T47D (cell line): ENCODE results near the gene KRTAP22-2.

ENCODE experiments used
- DNase-seq, 2 experiments: peaks; one replicate each; pipeline versions ENCODE4 v3.0.0 to v3.0.0-alpha.2; 2011 to 2012; ENCODE audit warnings: low read depth in 1 of 2, low spot score in 1 of 2
- JUND ChIP-seq: IDR thresholded peaks from 2 replicates; pipeline ENCODE4 v1.6.1; 2012; ENCODE audit warnings: low read depth
- in situ Hi-C: cut with HindIII; loops from 2 replicates; pipeline ENCODE4 v1.10.0; 2016; ENCODE audit warnings: low sequenced_read_pairs, low pct_unique_long_range_greater_than_20kb

The KRTAP22-2 gene

GRCh38 chr21:30590297-30590696 lies at the start of gene KRTAP22-2:
KRTAP22-2 (minus strand) TSS chr21:30590397.
- TF ChIP-seq JUND, result no peak
- DNase-seq, result no peak
- in situ Hi-C loops, result no loop called here

GRCh38 chr21:30638686-30639085 lies 48.5 kb upstream of the KRTAP22-2 start:
- no peak for DNase-seq
- in situ Hi-C loops, result no loop called here
- TF ChIP-seq JUND, result no peak

GRCh38 chr21:30634906-30635305 lies 44.7 kb upstream of the KRTAP22-2 start, which contains the start of gene KRTAP20-2:
KRTAP20-2 (plus strand) TSS chr21:30635206; CDS start chr21:30635264, 58 bp downstream.
- no peak for DNase-seq
- no peak for TF ChIP-seq JUND
- in situ Hi-C loops, result no loop called here

- DNase-seq, result no peak
- in situ Hi-C loops, result no loop called here
- TF ChIP-seq JUND, result no peak
Measured at GRCh38 chr21:30629200-30629599, 39.0 kb upstream of the KRTAP22-2 start.

GRCh38 chr21:30628109-30628508 lies 37.9 kb upstream of the KRTAP22-2 start:
- no peak for TF ChIP-seq JUND
- DNase-seq, result no peak
- in situ Hi-C loops, result no loop called here

GRCh38 chr21:30625449-30626165 lies 35.4 kb upstream of the KRTAP22-2 start:
- TF ChIP-seq JUND, result no peak
- in situ Hi-C loops, result no loop called here
- DNase-seq, result no peak

GRCh38 chr21:30623362-30623761 lies 33.2 kb upstream of the KRTAP22-2 start:
- TF ChIP-seq JUND, result no peak
- no peak for DNase-seq
- in situ Hi-C loops, result no loop called here

- no peak for TF ChIP-seq JUND
- no peak for DNase-seq
- in situ Hi-C loops, result no loop called here
Measured at GRCh38 chr21:30620522-30620921, 30.3 kb upstream of the KRTAP22-2 start, which contains the start of gene KRTAP20-4. KRTAP20-4 (plus strand) TSS chr21:30620627.

GRCh38 chr21:30620080-30620479 lies 29.9 kb upstream of the KRTAP22-2 start:
- DNase-seq, result no peak
- in situ Hi-C loops, result no loop called here
- no peak for TF ChIP-seq JUND

- in situ Hi-C loops, result no loop called here
- TF ChIP-seq JUND, result no peak
- no peak for DNase-seq
Measured at GRCh38 chr21:30616125-30616524, 25.9 kb upstream of the KRTAP22-2 start, which contains the start of gene KRTAP20-1. KRTAP20-1 (plus strand) TSS chr21:30616425; CDS start chr21:30616455, 30 bp downstream.

GRCh38 chr21:30615199-30615598 lies 25.0 kb upstream of the KRTAP22-2 start:
- in situ Hi-C loops, result no loop called here
- DNase-seq, result no peak
- no peak for TF ChIP-seq JUND

GRCh38 chr21:30613836-30614235 lies 23.6 kb upstream of the KRTAP22-2 start, which contains the start of gene KRTAP6-1:
KRTAP6-1 (minus strand) TSS chr21:30613930; CDS start chr21:30613904, 26 bp downstream.
- in situ Hi-C loops, result no loop called here
- no peak for DNase-seq

GRCh38 chr21:30612132-30612531 lies 21.9 kb upstream of the KRTAP22-2 start:
- TF ChIP-seq JUND, result no peak
- in situ Hi-C loops, result no loop called here
- DNase-seq, result no peak

More at GRCh38 chr21:30613836-30614235, 23.6 kb upstream of the KRTAP22-2 start, which contains the start of gene KRTAP6-1:
- no peak for TF ChIP-seq JUND
